Neuronal stem cell (in vitro differentiated cells): ENCODE measurements around the gene H3-3A.

Experiments used
- DNase-seq: peaks from one replicate; pipeline ENCODE4 v3.0.0-alpha.2; 2013; ENCODE audit warnings: low spot score
- H2AFZ ChIP-seq: one replicate; pipeline ENCODE4 v1.6.1; 2013; ENCODE audit warnings: mild to moderate bottlenecking, low read length, inconsistent platforms
- H2AK5ac ChIP-seq: 2 replicates; pipeline ENCODE4 v1.6.1; 2013; ENCODE audit warnings: low read depth, mild to moderate bottlenecking, inconsistent platforms, low read length, moderate library complexity, mixed read lengths
- H2BK120ac ChIP-seq: 2 replicates; pipeline ENCODE4 v1.6.1; 2013; ENCODE audit warnings: low read depth, mild to moderate bottlenecking, inconsistent platforms, low read length, moderate library complexity, mixed read lengths
- H2BK12ac ChIP-seq: one replicate; pipeline ENCODE4 v1.6.1; 2013; ENCODE audit warnings: low read length, inconsistent platforms
- H2BK15ac ChIP-seq: 2 replicates; pipeline ENCODE4 v1.6.1; 2013; ENCODE audit warnings: mild to moderate bottlenecking, low read length, inconsistent platforms, mixed read lengths
- H2BK5ac ChIP-seq: one replicate; pipeline ENCODE4 v1.6.1; 2013; ENCODE audit warnings: inconsistent platforms, mild to moderate bottlenecking, low read length, moderate library complexity
- H3K14ac ChIP-seq: one replicate; pipeline ENCODE4 v1.6.1; 2013; ENCODE audit warnings: low read length, inconsistent platforms
- H3K18ac ChIP-seq: 2 replicates; pipeline ENCODE4 v1.6.1; 2013; ENCODE audit warnings: low read length, inconsistent platforms
- H3K23ac ChIP-seq: 2 replicates; pipeline ENCODE4 v1.6.1; 2013; ENCODE audit warnings: low read depth, mild to moderate bottlenecking, mixed read lengths, low read length, inconsistent platforms; ENCODE audit not compliant: poor library complexity
- H3K27ac ChIP-seq: replicated peaks from 3 replicates; pipeline ENCODE4 v1.5.1; 2013; ENCODE audit warnings: low read length, inconsistent platforms
- H3K27me3 ChIP-seq, 3 experiments: 2 replicates each; pipeline ENCODE4 v1.6.1; 2013; ENCODE audit warnings: low read length in 3 of 3, mild to moderate bottlenecking in 2 of 3, inconsistent platforms in 1 of 3, low read depth in 1 of 3, mixed read lengths in 1 of 3, moderate library complexity in 1 of 3; ENCODE audit not compliant: control insufficient read depth in 3 of 3, insufficient read depth in 3 of 3
- H3K36me3 ChIP-seq, 2 donors: replicated peaks in 1 of 2; 2 replicates each; pipeline ENCODE4 v1.6.1; 2013; ENCODE audit warnings: low read length in 2 of 2; ENCODE audit not compliant: control insufficient read depth in 2 of 2, insufficient read depth in 2 of 2
- H3K4ac ChIP-seq: 2 replicates; pipeline ENCODE4 v1.6.1; 2013; ENCODE audit warnings: inconsistent platforms, mild to moderate bottlenecking, low read length, moderate library complexity
- H3K4me1 ChIP-seq, 2 donors: 1 replicate in 1 of 2; 2 replicates in 1 of 2; pipeline ENCODE4 v1.6.1; 2013; ENCODE audit warnings: low read length in 2 of 2, low read depth in 1 of 2; ENCODE audit not compliant: control insufficient read depth in 2 of 2, insufficient read depth in 1 of 2
- H3K4me2 ChIP-seq: one replicate; pipeline ENCODE4 v1.6.1; 2013; ENCODE audit warnings: mild to moderate bottlenecking, low read length, inconsistent platforms; ENCODE audit not compliant: insufficient read depth, poor library complexity, severe bottlenecking
- H3K4me3 ChIP-seq, 2 donors: 2 replicates each; pipeline ENCODE4 v1.5.1; 2013; ENCODE audit warnings: low read length in 2 of 2, mild to moderate bottlenecking in 2 of 2, inconsistent platforms in 1 of 2, moderate library complexity in 1 of 2
- H3K79me1 ChIP-seq: one replicate; pipeline ENCODE4 v1.6.1; 2013; ENCODE audit warnings: low read depth, mild to moderate bottlenecking, inconsistent platforms, low read length, moderate library complexity
- H3K9ac ChIP-seq: one replicate; pipeline ENCODE4 v1.6.1; 2013; ENCODE audit warnings: mild to moderate bottlenecking, low read depth, low read length, inconsistent platforms; ENCODE audit not compliant: poor library complexity
- H3K9me3 ChIP-seq, 2 donors: replicated peaks in 1 of 2; 2 replicates each; pipeline versions ENCODE3 to v1.6.1; 2013; ENCODE audit warnings: low read length in 2 of 2, mild to moderate bottlenecking in 2 of 2, inconsistent platforms in 1 of 2, low read depth in 1 of 2, mixed read lengths in 1 of 2, moderate library complexity in 1 of 2; ENCODE audit not compliant: control insufficient read depth in 2 of 2, insufficient read depth in 1 of 2
- H4K8ac ChIP-seq: one replicate; pipeline ENCODE4 v1.6.1; 2013; ENCODE audit warnings: low read depth, mild to moderate bottlenecking, inconsistent platforms, low read length, moderate library complexity
- H4K91ac ChIP-seq: one replicate; pipeline ENCODE4 v1.6.1; 2013; ENCODE audit warnings: low read length, low read depth, mild to moderate bottlenecking, inconsistent platforms; ENCODE audit not compliant: poor library complexity
- WGBS, 2 donors: extraction: QIAGEN DNeasy Blood & Tissue Kit; methylation state at CpG; one replicate each; pipeline ENCODE4 v1.1.7; 2013; ENCODE audit warnings: missing lambda C conversion rate in 2 of 2, mixed read lengths in 1 of 2; ENCODE audit not compliant: insufficient read length in 2 of 2, insufficient replicate concordance in 1 of 2; ENCODE audit errors: extremely low coverage in 2 of 2; 5-methylcytosine and 5-hydroxymethylcytosine counted together

The H3-3A gene

GRCh38 chr1:226121049-226121586 is 58.6 kb downstream of the H3-3A start:
- Histone ChIP-seq H2AFZ (peak overlapping the region; percentile 100), H3K4me1 (peaks cover 11 to 21% of the 10 kb centered on the region in 2 donors), H3K9ac (peak overlapping the region; percentile 91), H3K18ac (peak overlapping the region; percentile 94), H4K91ac (no peak overlapping the region), H3K4me3 (peak overlapping the region; percentile 72 to 77), H3K27ac (no peak overlapping the region), H2BK120ac (peak overlapping the region; percentile 57), H2BK12ac (no peak overlapping the region), H3K4ac (no peak overlapping the region), H4K8ac (no peak overlapping the region), H2BK5ac (peak overlapping the region; percentile 72), H2BK15ac (peak overlapping the region; percentile 97), H3K79me1 (no peaks in the 10 kb centered on the region), H3K4me2 (peak overlapping the region; percentile 86), H3K36me3 (no peaks in the 10 kb centered on the region), H3K23ac (peak overlapping the region; percentile 61), H3K14ac (peak overlapping the region; percentile 43), H2AK5ac (no peak overlapping the region), H3K27me3 (peaks cover 0 to 27% (median 8%) of the 10 kb centered on the region in 3 experiments), H3K9me3 (no peaks in the 10 kb centered on the region)
- no peak for DNase-seq
- WGBS, 2 donors = no CpG with 5 or more reads among the region's 37 CpGs
